PFSK-1 (cell line): ENCODE results near the gene ZNF25.

ENCODE experiments used
- FOXP2 ChIP-seq: optimal IDR thresholded peaks from 2 replicates; pipeline ENCODE3; 2011; ENCODE audit warnings: borderline replicate concordance, control low read depth, inconsistent platforms; ENCODE audit not compliant: insufficient read depth; ENCODE audit errors: extremely low read length, extremely low read depth
- POLR2AphosphoS5 ChIP-seq: IDR thresholded peaks from 2 replicates; pipeline ENCODE4 v1.6.1; 2012; ENCODE audit warnings: low read depth, mild to moderate bottlenecking, control low read depth, low read length, moderate library complexity
- REST ChIP-seq, 2 experiments: IDR thresholded peaks; 2 replicates each; pipeline versions ENCODE4 v1.6.1 to v1.8.0; 2011 to 2012; ENCODE audit warnings: low read depth in 2 of 2, low read length in 2 of 2, control low read depth in 1 of 2, inconsistent platforms in 1 of 2, mild to moderate bottlenecking in 1 of 2, moderate library complexity in 1 of 2; ENCODE audit not compliant: insufficient read depth in 1 of 2
- SIN3A ChIP-seq: IDR thresholded peaks from 2 replicates; pipeline ENCODE4 v1.6.1; 2012; ENCODE audit warnings: mild to moderate bottlenecking, low read length, moderate library complexity, borderline replicate concordance; ENCODE audit not compliant: insufficient read depth
- TAF1 ChIP-seq: IDR thresholded peaks from 2 replicates; pipeline ENCODE4 v1.6.1; 2012; ENCODE audit warnings: low read length, control low read depth, borderline replicate concordance; ENCODE audit not compliant: insufficient read depth

GRCh38 chr10:37948210-37948609, 28.2 kb downstream of the ZNF25 start:
- TF ChIP-seq SIN3A = no peak
- TF ChIP-seq REST (IDR thresholded peaks at IDR 0.05; ENCODE audit: insufficient read depth in 1 of 2, low read depth in 2 of 2, low read length in 2 of 2) = no peak
- TF ChIP-seq POLR2AphosphoS5 = no peak
- no peak for TF ChIP-seq TAF1
- TF ChIP-seq FOXP2 = no peak
